HepG2 (cell line): ENCODE measurements around the gene CA12. TPM values are rescaled to one million over a fixed set of nuclear protein-coding genes. Genes with fewer than 3 reads are reported as not detected.

Experiments
- ATAC-seq: fragments of 200-7000 bp; cut with Tn5 transposase; 3 replicates; pipeline ENCODE4 v1.9.1; 2020; ENCODE audit warnings: mild to moderate bottlenecking, moderate library complexity
- BruUV-seq: library from RNA; stranded (reverse); fragments of 400-500 nt; replicated peaks from 2 replicates; lab custom pipeline; 2021; lab: Mats Ljungman, UMichigan
- CTCF ChIA-PET: fragments of 300-600 bp; formaldehyde crosslinking; extraction: SDS; loops from one replicate; lab custom pipeline; 2021; ENCODE audit warnings: low total read pairs, inconsistent platforms, low intra/inter-chr PET ratio; lab: Yijun Ruan, JAX
- POLR2A ChIA-PET: fragments of 350-600 bp; sonication (Branson Sonifier 250); formaldehyde crosslinking; loops from one replicate; lab custom pipeline; 2020; ENCODE audit warnings: antibody characterized with exemption, inconsistent platforms; lab: Yijun Ruan, JAX
- DNase-seq: peaks from one replicate; pipeline ENCODE4 v3.0.0-alpha.2; 2015; ENCODE audit warnings: low spot score
- FAIRE-seq: peaks from 3 replicates; lab custom pipeline; 2011; peaks lifted over from hg19 to GRCh38; lab: Jason Lieb, UNC
- H2AFZ ChIP-seq: one replicate; pipeline ENCODE4 v1.6.1; 2011; ENCODE audit warnings: low read length, inconsistent platforms
- H3K27ac ChIP-seq: fragments of 300-600 bp; 3 replicates; pipeline ENCODE4 v1.8.0; 2011; ENCODE audit warnings: mixed run types, mild to moderate bottlenecking, mixed read lengths, low read length, inconsistent platforms; ENCODE audit not compliant: insufficient read depth; ENCODE audit errors: extremely low read length
- H3K27me3 ChIP-seq, 2 experiments: fragments of 200-600 bp in 1 of 2; 2 replicates in 1 of 2; 3 replicates in 1 of 2; pipeline versions ENCODE4 v1.6.0 to v1.8.0; 2011; ENCODE audit warnings: low read length in 2 of 2, mild to moderate bottlenecking in 2 of 2, moderate library complexity in 2 of 2, inconsistent platforms in 1 of 2; ENCODE audit not compliant: insufficient read depth in 2 of 2, control insufficient read depth in 1 of 2
- H3K36me3 ChIP-seq, 2 experiments: fragments of 200-600 bp in 1 of 2; replicated peaks in 1 of 2; 2 replicates in 1 of 2; 3 replicates in 1 of 2; pipeline versions ENCODE4 v1.5.1 to v1.8.0; 2011; ENCODE audit warnings: low read length in 2 of 2, inconsistent platforms in 1 of 2; ENCODE audit not compliant: insufficient read depth in 2 of 2, control insufficient read depth in 1 of 2
- H3K4me1 ChIP-seq: 2 replicates; pipeline ENCODE4 v1.5.1; 2012; ENCODE audit warnings: low read length, inconsistent platforms; ENCODE audit not compliant: insufficient read depth
- H3K4me2 ChIP-seq: 2 replicates; pipeline ENCODE4 v1.6.0; 2011; ENCODE audit warnings: low read depth, low read length, inconsistent platforms
- H3K4me3 ChIP-seq, 3 experiments: fragments of 200-600 bp in 1 of 3; sonication (generic), shearing (Covaris generic) in 1 of 3; replicated peaks in 1 of 3; 2 replicates each; pipeline ENCODE4 v1.5.1; 2011 to 2016; ENCODE audit warnings: low read length in 3 of 3, inconsistent platforms in 2 of 3, low read depth in 2 of 3, mild to moderate bottlenecking in 2 of 3, control low read depth in 1 of 3, mixed read lengths in 1 of 3; ENCODE audit not compliant: insufficient read depth in 1 of 3
- H3K79me2 ChIP-seq: one replicate; pipeline ENCODE4 v1.6.1; 2011; ENCODE audit warnings: low read length, inconsistent platforms; ENCODE audit not compliant: insufficient read depth
- H3K9ac ChIP-seq: 2 replicates; pipeline ENCODE4 v1.6.0; 2011; ENCODE audit warnings: mild to moderate bottlenecking, low read depth, low read length, inconsistent platforms; ENCODE audit not compliant: insufficient read depth
- H3K9me3 ChIP-seq: 2 replicates; pipeline ENCODE4 v1.5.1; 2012; ENCODE audit warnings: mild to moderate bottlenecking, low read length
- H4K20me1 ChIP-seq: 2 replicates; pipeline ENCODE4 v1.6.0; 2011; ENCODE audit warnings: inconsistent platforms, mild to moderate bottlenecking, low read length, moderate library complexity; ENCODE audit not compliant: insufficient read depth
- ADNP ChIP-seq: sonication (generic); formaldehyde crosslinking; IDR thresholded peaks from 2 replicates; pipeline ENCODE4 v1.4.0; 2020; ENCODE audit warnings: missing genetic modification reagents
- DR1 ChIP-seq: sonication (generic); formaldehyde crosslinking; IDR thresholded peaks from 2 replicates; pipeline ENCODE4 v1.8.0; 2021; ENCODE audit warnings: mild to moderate bottlenecking, missing genetic modification reagents, inconsistent platforms
- FOSL2 ChIP-seq: sonication (generic); formaldehyde crosslinking; IDR thresholded peaks from 2 replicates; pipeline ENCODE4 v1.4.0; 2020; ENCODE audit warnings: missing genetic modification reagents
- FOXO4 ChIP-seq: sonication (generic); formaldehyde crosslinking; conservative IDR thresholded peaks from 2 replicates; pipeline ENCODE4 v1.8.1; 2023; ENCODE audit warnings: missing genetic modification reagents
- MAZ ChIP-seq, 2 experiments: sonication (generic) in 1 of 2; formaldehyde crosslinking in 1 of 2; IDR thresholded peaks; 2 replicates each; pipeline versions ENCODE4 v1.5.0 to v1.6.1; 2012 to 2020; ENCODE audit warnings: low read depth in 2 of 2, mild to moderate bottlenecking in 2 of 2, borderline replicate concordance in 1 of 2, improper control_type of control experiment in 1 of 2, low read length in 1 of 2, missing genetic modification reagents in 1 of 2, moderate library complexity in 1 of 2
- RFX3 ChIP-seq: IDR thresholded peaks from 2 replicates; pipeline ENCODE4 v1.6.1; 2016; ENCODE audit warnings: missing biosample characterization, missing genetic modification reagents
- WGBS: methylation state at CpG from one replicate; pipeline ENCODE4 v1.1.6; 2017; ENCODE audit warnings: low lambda C conversion rate; 5-methylcytosine and 5-hydroxymethylcytosine counted together
- in situ Hi-C: cut with HindIII; loops from 2 replicates; pipeline ENCODE4 v1.10.0; 2017; ENCODE audit warnings: low pct_unique_long_range_greater_than_20kb; ENCODE audit not compliant: extremely low pct_ligation_motif_present
- intact Hi-C: fragments of 100-400 bp; cut with micrococcal nuclease; formaldehyde crosslinking; loops from one replicate; pipeline ENCODE4 v1.10.0; 2022; ENCODE audit not compliant: unreplicated experiment
- polyA plus RNA-seq, 8 experiments: library from polyadenylated mRNA; depleted of rRNA in 3 of 8; stranded (reverse) in 7 of 8; unstranded in 1 of 8; fragments of >200 nt; fragmentation: Illumina TruSeq in 4 of 8; extraction: Trizol in 4 of 8; gene quantifications; 2 replicates each; pipeline versions ENCODE4 v1.2.1 to v1.2.3, GENCODE V29; 2011 to 2016; ENCODE audit warnings: low read depth in 4 of 8, missing spikeins in 1 of 8, mixed read lengths in 1 of 8; ENCODE audit not compliant: insufficient read depth in 1 of 8
- total RNA-seq, 5 experiments: library from RNA; depleted of rRNA; stranded (reverse); fragments of >200 nt; fragmentation: Illumina TruSeq; extraction: Trizol; gene quantifications; 2 replicates each; pipeline ENCODE4 v1.2.3, GENCODE V29; 2016; ENCODE audit warnings: low read depth in 1 of 5

CA12 gene
- total and polyA plus RNA-seq, 2 of the 13 experiments (the other 11 are each of a cell fraction or from before 2014, with no cell fraction given) = 0.07 to 0.20 TPM

GRCh38 chr15:63357061-63357460 lies 24.6 kb downstream of the CA12 start:
- in situ Hi-C loops = no loop called here
- Histone ChIP-seq H3K36me3 (no peaks in the 10 kb centered on the region), H4K20me1 (no peaks in the 10 kb centered on the region), H3K9me3 (no peaks in the 10 kb centered on the region), H3K27ac (no peak overlapping the region), H3K4me1 (peaks cover 17% of the 10 kb centered on the region), H3K9ac (no peak overlapping the region), H3K4me2 (no peak overlapping the region), H3K79me2 (no peaks in the 10 kb centered on the region), H3K4me3 (no peak overlapping the region), H2AFZ (no peak overlapping the region), H3K27me3 (peaks cover 0 to 24% of the 10 kb centered on the region in 2 experiments; a peak in 1 of 5 replicates)
- intact Hi-C loops = no loop called here
- ATAC-seq = no peak
- ChIA-PET CTCF (no interaction called here), POLR2A (no interaction called here)
- FAIRE-seq = no peak
- TF ChIP-seq RFX3 (CRISPR knock-in tag) (no peak), ADNP (CRISPR knock-in tag) (no peak), FOSL2 (CRISPR knock-in tag) (no peak), MAZ (IDR thresholded peaks at IDR 0.05; ENCODE audit: borderline replicate concordance, low read depth, low read length) (no peak), MAZ (CRISPR knock-in tag; IDR thresholded peaks at IDR 0.05; ENCODE audit: low read depth) (no peak), FOXO4 (CRISPR knock-in tag) (no peak), DR1 (CRISPR knock-in tag) (no peak)
- DNase-seq = no peak
- no TSS peak for BruUV-seq
- 54% methylated on average over 4 of the region's 4 CpGs for WGBS
